Activated CD4-positive, alpha-beta T cell treated with anti-CD3 and anti-CD28 coated beads, Interleukin-2, Interleukin-4, amounts not matched to agents 100 ng/mL and 50 ng/mL, durations not matched to agents 16 hours and 8 hours (primary cell): ENCODE data around the gene ARL14EP.
A peak's percentile ranks its signal among the peaks of the same experiment; 100 is the strongest.

Experiments used
- DNase-seq: peaks from one replicate; pipeline ENCODE4 v3.0.0-alpha.2; 2020; ENCODE audit warnings: low spot score

The ARL14EP gene

GRCh38 chr11:30326906-30327305, 4.0 kb downstream of the ARL14EP start:
- DNase-seq = no peak

GRCh38 chr11:30328681-30329080, 5.8 kb downstream of the ARL14EP start:
- DNase-seq = no peak

GRCh38 chr11:30329150-30329940, 6.4 kb downstream of the ARL14EP start:
- no peak for DNase-seq

- DNase-seq = no peak
These were observed 10.5 kb downstream of the ARL14EP start for GRCh38 chr11:30333405-30333804.

- no peak for DNase-seq
These were observed 19.8 kb downstream of the ARL14EP start for GRCh38 chr11:30342736-30343166.

GRCh38 chr11:30344085-30344484, 21.2 kb downstream of the ARL14EP start:
- no peak for DNase-seq

GRCh38 chr11:30345644-30346043, 22.7 kb downstream of the ARL14EP start:
- no peak for DNase-seq

- DNase-seq = peak; percentile 59
These were observed 23.3 kb downstream of the ARL14EP start for GRCh38 chr11:30346068-30346688.

- DNase-seq = no peak
These were observed 25.1 kb downstream of the ARL14EP start for GRCh38 chr11:30348035-30348434.

GRCh38 chr11:30349885-30350284, 27.0 kb downstream of the ARL14EP start:
- no peak for DNase-seq

- DNase-seq = no peak
These were observed 27.5 kb downstream of the ARL14EP start for GRCh38 chr11:30350384-30350783.

GRCh38 chr11:30351061-30351460, 28.2 kb downstream of the ARL14EP start:
- DNase-seq = no peak

GRCh38 chr11:30356391-30356790, 33.5 kb downstream of the ARL14EP start:
- DNase-seq = no peak

GRCh38 chr11:30357872-30358271, 35.0 kb downstream of the ARL14EP start:
- no peak for DNase-seq

- no peak for DNase-seq
These were observed 35.6 kb downstream of the ARL14EP start for GRCh38 chr11:30358536-30358935.

- DNase-seq = no peak
These were observed 37.8 kb downstream of the ARL14EP start for GRCh38 chr11:30360741-30361140.

- DNase-seq = no peak
These were observed 41.4 kb downstream of the ARL14EP start for GRCh38 chr11:30364139-30364836.

- no peak for DNase-seq
These were observed 42.1 kb downstream of the ARL14EP start for GRCh38 chr11:30364837-30365482.

GRCh38 chr11:30365793-30366517, 43.1 kb downstream of the ARL14EP start:
- DNase-seq = no peak

GRCh38 chr11:30368394-30368793, 45.5 kb downstream of the ARL14EP start:
- DNase-seq = no peak

GRCh38 chr11:30370164-30370563, 47.3 kb downstream of the ARL14EP start:
- no peak for DNase-seq

- DNase-seq = no peak
These were observed 54.4 kb downstream of the ARL14EP start for GRCh38 chr11:30377347-30377746.
